ENCODE data around the gene ZSCAN29.

- TF ChIP-seq CTCF (IDR thresholded peaks at IDR 0.05) (no peak), POLR2A (IDR thresholded peaks at IDR 0.05) (no peak)
Observed at GRCh38 chr15:43317566-43318184, 53.2 kb downstream of the ZSCAN29 start.
